NAMALWA (cell line): ENCODE results near the gene ARID3A.
"Not testable (repeated sequence)": the region's sequence is repeated elsewhere in the genome, so short reads cannot be mapped to it uniquely, and the experiment has no call there.

Experiments
- DNase-seq: peaks from one replicate; pipeline ENCODE4 v3.0.0-alpha.2; 2015; ENCODE audit warnings: low spot score

The ARID3A gene

DNA sequence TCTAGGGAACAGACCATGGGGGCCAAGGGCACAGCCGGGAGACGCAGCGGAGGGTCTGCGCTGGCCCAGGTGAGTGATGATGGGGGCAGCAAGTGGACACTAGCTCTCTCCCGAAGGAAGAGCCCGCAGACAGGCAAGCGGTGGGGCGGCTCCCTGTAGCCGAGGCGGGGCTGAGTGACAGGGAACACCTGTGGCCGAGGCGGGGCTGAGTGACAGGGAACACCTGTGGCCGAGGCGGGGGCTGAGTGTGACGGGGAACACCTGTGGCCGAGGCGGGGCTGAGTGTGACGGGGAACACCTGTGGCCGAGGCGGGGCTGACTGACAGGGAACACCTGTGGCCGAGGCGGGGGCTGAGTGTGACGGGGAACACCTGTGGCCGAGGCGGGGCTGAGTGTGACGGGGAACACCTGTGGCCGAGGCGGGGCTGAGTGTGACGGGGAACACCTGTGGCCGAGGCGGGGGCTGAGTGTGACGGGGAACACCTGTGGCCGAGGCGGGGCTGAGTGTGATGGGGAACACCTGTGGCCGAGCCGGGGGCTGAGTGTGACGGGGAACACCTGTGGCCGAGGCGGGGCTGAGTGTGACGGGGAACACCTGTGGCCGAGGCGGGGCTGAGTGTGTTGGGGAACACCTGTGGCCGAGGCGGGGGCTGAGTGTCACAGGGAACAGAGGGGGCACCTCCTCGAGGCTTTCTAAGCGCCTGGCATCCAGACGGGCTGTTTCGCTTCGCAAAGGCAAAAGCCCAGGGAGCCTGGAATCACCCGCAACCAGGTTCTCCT is 34.2 kb upstream of the ARID3A start:
- DNase-seq = not testable (repeated sequence)

- peak; percentile 51 for DNase-seq
These were observed 33.5 kb upstream of the ARID3A start for GRCh38 chr19:892243-892893.

- DNase-seq = peak; percentile 95
These were observed 32.7 kb upstream of the ARID3A start, which contains the start of the genes MED16 and RNU6-9 for GRCh38 chr19:892894-893689. MED16 (minus strand) TSS chr19:893187; CDS start chr19:891131, 2,056 bp downstream. RNU6-9 (plus strand) TSS chr19:893484.

- no peak for DNase-seq
These were observed 29.4 kb upstream of the ARID3A start for GRCh38 chr19:896434-896833.

- no peak for DNase-seq
These were observed 28.8 kb upstream of the ARID3A start for GRCh38 chr19:896999-897398.

GRCh38 chr19:897442-898039 is 28.3 kb upstream of the ARID3A start:
- DNase-seq = no peak

- DNase-seq = peak; percentile 77
These were observed 27.2 kb upstream of the ARID3A start for GRCh38 chr19:898663-899062.

GRCh38 chr19:899336-900042 is 26.3 kb upstream of the ARID3A start:
- no peak for DNase-seq

DNA sequence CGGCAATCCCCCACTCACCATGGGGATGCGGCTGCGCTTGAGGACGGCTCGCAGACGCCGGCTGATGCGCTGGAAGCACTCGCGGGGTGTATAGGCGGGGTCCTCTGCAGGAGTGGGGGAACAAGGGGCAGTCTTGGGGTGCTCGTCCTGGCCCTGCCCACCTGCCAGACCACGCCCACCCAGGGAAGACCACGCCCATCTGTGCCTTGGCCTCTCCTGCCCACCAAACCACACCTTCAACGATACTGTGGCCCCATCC is 25.9 kb upstream of the ARID3A start:
- no peak for DNase-seq

DNA sequence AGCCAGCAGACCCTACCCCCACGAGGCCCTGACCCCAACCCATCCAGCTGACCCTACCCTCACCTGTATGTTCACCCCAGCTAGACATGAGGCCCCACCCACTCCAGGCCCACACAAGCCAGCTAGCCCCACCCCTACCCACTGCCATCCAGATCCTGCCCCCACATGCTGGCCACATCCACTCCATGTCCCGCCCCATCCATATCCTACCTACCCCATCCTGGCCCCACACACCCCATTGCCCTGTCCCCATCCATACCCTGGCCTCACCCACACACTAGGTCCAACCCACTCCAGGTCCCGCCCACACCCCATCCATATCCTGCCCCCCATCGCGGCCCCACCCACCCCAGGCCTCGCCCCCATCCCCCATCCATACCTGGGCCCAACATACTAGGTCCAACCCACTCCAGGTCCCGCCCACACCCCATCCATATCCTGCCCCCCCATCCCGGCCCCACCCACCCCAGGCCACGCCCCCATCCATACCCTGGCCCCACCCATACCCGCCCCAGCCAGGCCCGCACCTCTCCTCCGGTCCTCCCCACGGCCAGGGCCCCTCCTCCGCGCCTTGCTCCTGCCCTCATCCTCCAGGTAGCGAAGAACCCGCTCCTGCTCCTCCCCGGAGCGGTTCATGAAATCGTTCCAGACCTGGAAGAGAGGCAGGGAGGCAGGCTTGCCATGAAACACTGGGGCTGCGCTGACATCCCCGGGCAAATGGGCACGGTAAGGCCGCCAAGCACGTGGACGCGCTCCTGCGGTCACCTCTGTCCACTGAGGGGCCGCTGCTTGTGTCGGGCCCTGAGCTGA is 25.3 kb upstream of the ARID3A start:
- no peak for DNase-seq

DNA sequence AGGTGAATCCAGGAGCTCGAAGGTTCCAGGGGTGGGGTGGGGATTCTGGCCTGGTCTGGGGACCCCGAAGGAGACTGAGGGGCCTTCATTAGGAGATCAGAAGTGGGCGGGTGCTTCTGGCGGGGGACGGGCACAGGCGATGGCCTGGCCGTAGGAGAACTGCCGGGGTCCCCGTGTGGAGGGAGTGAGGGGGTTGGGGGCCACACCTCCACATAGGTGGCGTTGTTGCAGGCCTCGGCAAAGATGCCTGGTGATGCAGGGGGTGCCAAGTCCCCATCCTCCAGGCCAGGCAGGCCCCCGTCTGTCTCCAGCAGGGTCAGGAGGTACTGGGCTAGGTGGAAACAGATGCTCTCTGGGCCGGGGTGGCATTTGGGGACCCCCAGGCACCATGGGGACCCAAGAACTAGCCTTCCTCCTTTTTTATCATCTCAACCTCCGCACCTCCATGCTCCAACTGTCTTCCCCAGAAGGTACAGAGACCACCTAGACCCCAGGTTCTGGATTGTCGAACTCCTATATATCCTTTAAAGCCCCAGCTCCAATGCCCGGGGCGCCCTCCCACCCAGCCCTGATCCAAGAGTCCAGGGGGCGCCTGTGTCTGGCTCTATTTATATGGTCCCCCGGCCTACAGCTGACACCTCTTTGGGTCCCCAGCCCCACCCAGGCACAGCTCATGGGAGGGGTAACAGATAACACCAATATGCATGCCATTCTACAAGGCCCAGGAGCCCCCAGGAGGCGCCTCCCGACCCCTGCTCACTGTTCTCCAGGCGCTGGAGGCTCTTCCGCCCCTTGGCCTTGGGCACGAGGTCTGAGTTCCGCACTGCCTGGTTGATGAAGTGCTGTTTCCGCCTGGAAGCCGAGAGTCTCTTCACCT is 24.4 kb upstream of the ARID3A start:
- DNase-seq = no peak

GRCh38 chr19:902093-902370 is 23.8 kb upstream of the ARID3A start:
- DNase-seq = no peak

DNA sequence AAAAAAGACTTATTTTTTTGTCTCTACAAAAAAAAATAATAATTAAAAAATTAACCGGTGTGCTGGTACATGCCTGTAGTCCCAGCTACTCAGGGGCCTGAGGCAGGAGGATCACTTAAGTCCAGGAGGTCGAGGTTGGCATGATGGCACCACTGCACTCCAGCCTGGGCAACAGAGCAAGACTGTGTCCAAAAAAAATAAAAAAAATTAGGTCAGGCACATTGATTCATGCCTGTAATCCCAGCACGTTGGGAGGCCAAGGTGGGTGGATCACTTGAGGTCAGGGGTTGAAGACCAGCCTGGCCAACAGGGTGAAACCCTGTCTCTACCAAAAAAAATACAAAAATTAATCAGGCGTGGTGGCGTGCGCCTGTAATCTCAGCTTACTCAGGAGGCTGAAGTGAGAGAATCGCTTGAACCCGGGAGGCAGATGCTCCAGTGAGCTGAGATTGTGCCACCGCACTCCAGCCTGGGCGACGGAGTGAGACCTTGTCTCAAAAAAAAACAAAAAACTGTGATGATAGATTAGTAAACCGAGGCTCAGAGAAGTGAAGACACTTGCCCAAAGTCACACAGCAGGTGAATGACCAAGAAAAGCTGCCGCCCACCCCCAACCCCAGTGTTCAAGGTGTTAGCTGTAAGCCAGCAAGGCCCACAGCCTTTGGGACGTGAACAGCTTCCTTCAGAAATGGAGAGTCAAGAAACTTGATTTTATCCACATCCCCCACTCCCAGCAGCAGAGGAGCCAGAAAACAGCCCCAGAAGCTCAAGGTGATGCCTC is 23.2 kb upstream of the ARID3A start:
- DNase-seq = no peak

GRCh38 chr19:903266-903797 is 22.5 kb upstream of the ARID3A start:
- no peak for DNase-seq

- DNase-seq = no peak
These were observed 21.3 kb upstream of the ARID3A start for GRCh38 chr19:904545-904944.

DNA sequence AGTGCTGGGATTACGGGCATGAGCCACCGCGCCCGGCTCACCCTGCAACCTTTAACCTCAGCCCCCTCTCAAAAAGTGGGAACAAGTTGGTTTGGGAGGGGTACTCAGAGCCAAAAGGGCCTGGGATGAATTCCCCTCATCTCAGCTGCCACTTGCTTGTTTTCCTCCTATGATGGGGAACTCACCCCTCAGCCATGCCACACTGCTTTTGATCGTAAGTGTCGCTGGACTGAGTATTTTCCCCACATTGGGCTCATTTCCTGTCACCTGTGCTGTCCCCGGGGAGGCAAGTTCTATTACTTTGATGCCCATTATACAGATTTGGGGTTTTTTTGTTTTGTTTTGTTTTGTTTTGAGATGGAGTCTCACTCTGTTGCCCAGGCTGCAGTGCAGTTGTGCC is 19.4 kb upstream of the ARID3A start:
- DNase-seq = peak; percentile 74

DNA sequence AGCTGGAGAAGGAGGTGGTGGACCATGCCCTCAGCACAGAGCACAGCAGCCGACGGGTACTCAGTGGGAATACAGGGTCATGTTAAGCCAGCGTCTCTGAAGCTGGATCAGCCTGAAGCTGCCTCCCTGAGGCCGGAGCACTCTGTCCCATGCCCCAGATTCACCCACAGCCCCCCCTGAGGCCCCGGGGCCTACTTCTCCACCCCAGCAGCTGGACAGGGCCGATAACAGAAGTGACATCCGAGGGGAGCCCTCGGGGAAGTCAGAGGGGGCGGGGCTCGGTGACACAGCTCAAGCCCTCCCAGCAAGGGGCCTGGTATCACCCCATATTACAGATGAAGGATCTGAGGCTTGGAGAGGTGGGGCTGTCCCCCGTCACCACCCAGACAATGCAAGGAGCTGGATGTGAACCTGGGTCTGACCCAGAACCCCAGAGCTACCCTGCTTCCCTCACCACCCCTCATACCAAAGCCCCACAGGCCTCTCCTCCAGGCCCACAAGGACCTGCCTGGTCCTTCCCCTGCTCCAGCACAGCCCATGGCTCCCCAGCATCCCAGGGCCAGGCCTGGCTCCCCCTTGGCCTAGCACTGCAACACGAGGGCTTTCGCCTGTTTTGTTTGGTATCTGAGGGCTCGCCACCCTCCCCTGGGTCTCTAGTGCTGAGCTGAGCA is 18.5 kb upstream of the ARID3A start:
- peak; percentile 59 for DNase-seq

GRCh38 chr19:911197-912033 is 14.4 kb upstream of the ARID3A start:
- no peak for DNase-seq
